Mammary epithelial cell (primary cell): Measurements from ENCODE around the gene ROBO1.

Experiments used
- EZH2 ChIP-seq: IDR thresholded peaks from 2 replicates; pipeline ENCODE4 v1.6.1; 2012; ENCODE audit warnings: low read length, inconsistent platforms, borderline replicate concordance
- TF ChIP-seq, protein P1 (sequence below), 2 donors: IDR thresholded peaks in 1 of 2; conservative IDR thresholded peaks in 1 of 2; 2 replicates each; pipeline ENCODE4 v1.5.1; 2011 to 2012; ENCODE audit warnings: inconsistent platforms in 2 of 2, low read length in 2 of 2, mild to moderate bottlenecking in 2 of 2, control low read depth in 1 of 2, low read depth in 1 of 2; ENCODE audit not compliant: insufficient read depth in 1 of 2; ENCODE audit errors: extremely low read depth in 1 of 2

- TF ChIP-seq, protein P1, sequence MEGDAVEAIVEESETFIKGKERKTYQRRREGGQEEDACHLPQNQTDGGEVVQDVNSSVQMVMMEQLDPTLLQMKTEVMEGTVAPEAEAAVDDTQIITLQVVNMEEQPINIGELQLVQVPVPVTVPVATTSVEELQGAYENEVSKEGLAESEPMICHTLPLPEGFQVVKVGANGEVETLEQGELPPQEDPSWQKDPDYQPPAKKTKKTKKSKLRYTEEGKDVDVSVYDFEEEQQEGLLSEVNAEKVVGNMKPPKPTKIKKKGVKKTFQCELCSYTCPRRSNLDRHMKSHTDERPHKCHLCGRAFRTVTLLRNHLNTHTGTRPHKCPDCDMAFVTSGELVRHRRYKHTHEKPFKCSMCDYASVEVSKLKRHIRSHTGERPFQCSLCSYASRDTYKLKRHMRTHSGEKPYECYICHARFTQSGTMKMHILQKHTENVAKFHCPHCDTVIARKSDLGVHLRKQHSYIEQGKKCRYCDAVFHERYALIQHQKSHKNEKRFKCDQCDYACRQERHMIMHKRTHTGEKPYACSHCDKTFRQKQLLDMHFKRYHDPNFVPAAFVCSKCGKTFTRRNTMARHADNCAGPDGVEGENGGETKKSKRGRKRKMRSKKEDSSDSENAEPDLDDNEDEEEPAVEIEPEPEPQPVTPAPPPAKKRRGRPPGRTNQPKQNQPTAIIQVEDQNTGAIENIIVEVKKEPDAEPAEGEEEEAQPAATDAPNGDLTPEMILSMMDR (conservative IDR thresholded peaks at IDR 0.05 in 1 of 2, IDR thresholded peaks at IDR 0.05 in 1 of 2; ENCODE audit: extremely low read depth in 1 of 2, insufficient read depth in 1 of 2, low read depth in 1 of 2, low read length in 2 of 2) = peak; percentile 74 to 77
- TF ChIP-seq EZH2 = no peak
Measured at GRCh38 chr3:79517766-79518413, 249.9 kb downstream of the ROBO1 start.
